ENCODE results near the gene VAT1.
"Not testable (repeated sequence)": the region's sequence is repeated elsewhere in the genome, so short reads cannot be mapped to it uniquely, and the experiment has no call there.

VAT1 gene

GRCh38 chr17:43021741-43022512, at the start of gene VAT1:
TSS of gene VAT1 (minus strand) at chr17:43022385. CDS start at chr17:43022322, 63 bp downstream.
- peak; percentile 46 for DNase-seq

DNA sequence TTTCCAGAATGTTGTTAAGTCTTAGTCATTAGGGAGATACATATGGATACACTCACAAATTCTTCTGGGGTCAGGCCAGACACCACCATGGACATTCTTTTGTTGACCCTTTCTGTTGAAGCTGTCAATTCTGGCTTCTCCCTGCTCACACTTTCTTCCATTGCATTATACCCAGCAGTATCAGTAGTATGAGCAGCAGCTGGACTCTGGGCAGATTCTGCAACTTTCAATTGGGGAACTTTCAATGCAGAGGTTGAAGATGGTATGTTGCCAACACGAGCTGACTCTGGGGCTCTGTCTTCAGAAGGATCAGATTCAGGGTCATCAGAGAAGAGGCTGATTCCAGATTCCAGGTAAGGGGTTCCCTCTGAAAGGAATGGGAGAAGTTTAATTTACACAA, 48.7 kb upstream of the VAT1 start:
- no peak for DNase-seq

DNA sequence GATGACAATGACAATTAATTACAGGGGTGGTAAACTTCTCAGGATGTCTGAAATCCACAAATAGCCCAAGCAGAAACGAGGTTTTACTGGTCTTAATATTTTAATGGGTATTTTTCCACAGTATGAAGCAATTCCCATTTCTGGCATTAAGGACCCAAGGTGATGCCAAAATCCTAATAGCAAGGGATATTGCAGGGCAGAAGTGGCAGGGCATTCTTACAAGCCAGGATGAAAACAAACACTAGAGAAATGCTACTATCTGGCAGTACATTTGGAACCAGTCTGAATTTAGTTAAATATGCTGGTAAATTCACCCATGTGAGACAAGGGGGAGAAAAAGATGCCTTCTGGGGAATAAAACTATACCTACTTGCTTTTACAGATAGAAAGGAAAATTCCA, 48.1 kb upstream of the VAT1 start:
- no peak for DNase-seq

DNA sequence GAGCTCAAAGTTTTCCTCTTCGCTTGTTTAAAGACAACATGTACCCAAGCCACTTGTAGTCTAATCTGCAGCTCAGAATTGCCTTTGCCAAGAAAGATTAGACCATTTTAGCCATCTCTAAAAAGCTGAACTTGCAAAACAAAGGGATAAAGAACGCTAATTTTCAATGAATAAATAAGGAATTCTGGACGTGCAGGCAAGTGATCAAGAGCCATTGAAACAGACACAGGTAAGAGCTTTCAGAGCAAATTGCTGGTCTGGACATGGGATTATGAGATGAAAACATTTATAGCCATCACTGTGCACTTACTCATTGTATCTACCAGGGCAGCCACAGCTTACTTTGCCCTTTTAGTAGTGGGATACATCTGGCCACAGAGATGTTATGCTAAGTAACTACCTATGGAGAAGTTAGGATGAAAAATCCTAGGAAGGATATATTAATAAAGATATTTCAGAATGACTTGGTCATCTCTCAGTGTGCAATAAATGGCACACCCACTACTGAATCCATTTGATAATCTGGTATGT, 47.2 kb upstream of the VAT1 start:
- no peak for DNase-seq

DNA sequence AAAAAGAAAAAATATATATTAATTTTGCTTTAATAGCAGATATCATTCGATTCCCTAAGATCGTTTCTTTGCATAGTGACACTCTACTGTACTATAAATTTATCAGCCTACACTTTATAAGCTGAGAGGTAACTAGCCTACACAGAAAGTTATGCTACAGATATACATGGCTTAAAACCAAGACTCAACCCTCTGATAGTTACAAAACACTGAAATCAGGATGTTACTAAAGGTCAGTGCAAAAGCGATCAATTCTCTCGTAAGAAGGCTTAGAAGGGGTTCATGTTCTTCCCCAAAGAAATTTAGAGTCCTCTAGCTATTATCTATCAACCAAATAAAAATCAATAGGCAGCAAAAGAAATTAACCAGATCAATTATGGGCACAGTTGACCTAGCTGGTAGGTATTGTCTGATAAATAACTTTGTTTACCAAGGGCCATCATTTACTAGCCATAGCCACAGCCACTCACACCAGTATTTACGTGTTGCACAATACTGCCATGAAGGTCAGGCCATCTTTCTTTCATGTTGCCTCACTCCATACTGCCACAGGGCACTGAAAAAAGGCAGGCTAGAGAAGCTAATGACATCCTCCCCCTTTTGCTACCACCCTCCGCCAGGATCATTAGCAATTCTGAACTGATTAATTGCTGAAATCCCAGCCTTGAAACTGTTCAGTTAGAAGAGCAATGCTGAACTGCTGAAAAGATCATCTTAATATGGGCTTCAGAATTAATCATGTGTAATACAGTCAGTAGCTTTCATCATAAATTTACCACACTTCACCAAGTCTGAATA, 46.6 kb upstream of the VAT1 start:
- no peak for DNase-seq

DNA sequence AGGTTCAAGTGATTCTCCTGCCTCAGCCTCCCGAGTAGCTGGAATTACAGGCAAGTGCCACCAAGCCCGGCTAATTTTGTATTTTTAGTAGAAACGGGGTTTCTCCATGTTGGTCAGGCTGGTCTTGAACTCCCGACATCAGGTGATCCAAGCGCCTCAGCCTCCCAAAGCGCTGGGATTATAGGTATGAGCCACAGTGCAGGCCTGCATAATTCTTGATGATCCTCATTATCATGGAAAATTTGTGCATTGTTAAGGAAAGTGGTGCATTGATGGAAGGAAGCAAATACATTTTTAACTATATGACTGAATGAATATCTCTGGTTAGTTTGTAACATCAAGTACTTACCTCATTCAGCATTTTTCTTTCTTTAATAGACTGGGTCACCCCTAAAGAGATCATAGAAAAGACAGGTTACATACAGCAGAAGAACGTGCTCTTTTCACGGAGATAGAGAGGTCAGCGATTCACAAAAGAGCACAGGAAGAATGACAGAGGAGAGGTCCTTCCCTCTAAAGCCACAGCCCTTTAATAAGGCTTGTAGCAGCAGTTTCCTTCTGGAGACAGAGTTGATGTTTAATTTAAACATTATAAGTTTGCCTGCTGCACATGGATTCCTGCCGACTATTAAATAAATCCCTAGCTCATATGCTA, 40.9 kb upstream of the VAT1 start:
- no peak for DNase-seq

GRCh38 chr17:43056051-43056450, 33.9 kb upstream of the VAT1 start:
- DNase-seq = no peak

- not testable (repeated sequence) for DNase-seq
Observed at GRCh38 chr17:43053008-43053407, 30.8 kb upstream of the VAT1 start.

GRCh38 chr17:43051969-43052368, 29.8 kb upstream of the VAT1 start:
- no peak for DNase-seq

- DNase-seq = no peak
Observed at GRCh38 chr17:43044024-43044423, 21.8 kb upstream of the VAT1 start.

DNA sequence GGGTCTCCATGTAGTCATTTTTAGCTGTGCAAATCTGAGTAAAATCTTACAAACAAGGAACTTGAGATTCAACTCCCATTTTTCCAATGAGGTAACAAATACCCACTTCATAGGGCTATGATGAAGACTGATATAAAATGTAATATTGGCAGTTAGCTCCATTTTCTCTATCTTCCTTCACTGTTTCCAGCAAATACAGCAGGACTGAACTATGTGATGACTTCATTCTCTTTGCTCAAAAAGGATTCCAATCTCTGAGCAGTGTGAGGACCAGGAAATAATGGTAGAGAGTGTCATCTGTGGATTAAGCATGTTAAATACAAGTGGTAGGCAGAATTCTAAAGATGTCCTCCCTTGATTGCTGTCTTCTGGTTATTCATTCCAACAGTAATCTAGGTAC, 21.1 kb upstream of the VAT1 start:
- DNase-seq = no peak

GRCh38 chr17:43042025-43042628, 19.9 kb upstream of the VAT1 start:
- DNase-seq = no peak

DNA sequence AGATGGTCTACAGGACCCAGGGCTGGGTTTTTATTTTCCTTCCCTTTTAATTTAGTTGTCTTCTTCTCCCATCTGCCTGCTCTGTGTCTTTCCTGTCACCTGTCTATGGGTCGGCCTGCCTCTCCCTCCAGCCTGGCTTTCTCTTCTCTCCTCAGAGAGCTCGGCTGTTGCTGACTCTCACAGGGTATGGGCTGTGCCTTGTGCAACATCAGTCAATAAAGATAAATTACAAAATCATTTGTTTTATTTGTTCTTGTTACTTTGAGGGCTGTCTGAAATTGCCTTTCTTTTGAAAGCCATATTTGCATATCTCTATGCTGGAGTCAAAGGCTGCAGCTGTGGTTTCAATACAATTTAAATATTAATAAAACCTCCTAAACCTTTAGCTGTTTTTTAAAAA, 18.5 kb upstream of the VAT1 start:
- DNase-seq = no peak

- no peak for DNase-seq
Observed at GRCh38 chr17:43039646-43040045, 17.5 kb upstream of the VAT1 start.

DNA sequence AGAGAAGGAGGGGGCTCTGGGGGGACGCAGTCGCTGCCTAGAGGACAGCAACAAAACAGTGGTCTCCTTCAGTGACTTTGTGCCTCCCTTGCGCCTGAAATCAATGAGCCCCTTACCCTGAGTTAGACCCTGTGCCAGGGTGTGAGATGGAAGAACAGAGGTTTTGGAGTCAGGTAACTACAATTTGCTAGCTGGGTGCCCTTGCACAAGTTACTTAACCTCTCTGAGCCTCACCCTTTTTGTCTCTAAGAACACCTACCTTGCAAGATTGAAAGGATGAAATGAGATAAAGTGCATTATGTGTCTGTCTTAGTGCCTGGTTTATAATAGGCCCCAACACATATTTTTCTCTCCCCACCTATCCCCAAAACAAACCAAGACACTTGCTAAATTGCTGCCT, 12.7 kb upstream of the VAT1 start:
- DNase-seq = no peak

DNA sequence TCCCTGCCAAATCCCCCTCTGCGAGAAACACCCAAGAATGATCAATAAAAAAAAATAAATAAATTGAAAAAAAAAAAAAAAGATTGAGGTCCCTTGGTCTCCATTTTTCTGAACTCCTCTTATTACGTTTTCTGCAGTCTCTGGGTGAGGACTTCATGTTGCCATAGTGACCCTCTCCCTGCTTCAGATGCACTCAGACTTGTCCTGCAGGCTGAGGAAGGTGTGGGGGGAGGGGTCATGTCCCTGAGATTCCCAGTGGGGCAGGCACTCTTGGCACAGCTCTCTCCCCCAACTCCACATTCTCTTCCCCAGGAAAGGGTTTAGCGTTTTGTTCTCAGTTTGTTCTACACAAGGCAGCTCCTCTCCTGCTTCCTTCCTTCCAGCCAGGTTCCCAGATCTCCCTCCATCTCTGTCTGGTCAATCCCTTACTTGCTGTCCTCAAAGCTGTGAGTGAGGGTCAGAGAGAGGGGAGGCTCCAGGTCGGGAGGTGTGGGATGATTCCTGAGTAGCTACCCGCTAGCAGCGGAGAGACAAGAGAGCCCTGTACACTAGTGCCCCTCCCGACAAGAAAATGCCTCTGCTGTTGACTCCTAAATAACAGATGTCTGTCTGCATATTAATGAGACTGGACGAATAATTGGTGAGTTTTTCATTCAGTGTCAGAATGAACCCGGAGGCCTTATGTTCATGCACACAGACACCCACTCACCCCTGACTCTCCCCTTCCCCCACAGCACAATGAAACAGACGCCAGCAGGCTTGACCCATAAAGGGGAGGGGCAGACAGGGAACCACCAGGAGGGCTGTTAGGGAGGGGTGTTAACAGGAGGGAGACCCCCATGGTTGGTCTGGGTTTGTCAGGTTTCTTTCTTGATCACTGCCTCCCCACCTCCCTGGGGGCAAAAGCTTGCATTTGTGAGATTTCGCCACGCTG, 12.0 kb upstream of the VAT1 start:
- DNase-seq = peak; percentile 14

- DNase-seq = no peak
Observed at GRCh38 chr17:43031666-43032065, 9.5 kb upstream of the VAT1 start.

- no peak for DNase-seq
Observed at GRCh38 chr17:43030137-43030767, 8.1 kb upstream of the VAT1 start.

- DNase-seq = no peak
Observed at GRCh38 chr17:43028221-43028861, 6.2 kb upstream of the VAT1 start.

DNA sequence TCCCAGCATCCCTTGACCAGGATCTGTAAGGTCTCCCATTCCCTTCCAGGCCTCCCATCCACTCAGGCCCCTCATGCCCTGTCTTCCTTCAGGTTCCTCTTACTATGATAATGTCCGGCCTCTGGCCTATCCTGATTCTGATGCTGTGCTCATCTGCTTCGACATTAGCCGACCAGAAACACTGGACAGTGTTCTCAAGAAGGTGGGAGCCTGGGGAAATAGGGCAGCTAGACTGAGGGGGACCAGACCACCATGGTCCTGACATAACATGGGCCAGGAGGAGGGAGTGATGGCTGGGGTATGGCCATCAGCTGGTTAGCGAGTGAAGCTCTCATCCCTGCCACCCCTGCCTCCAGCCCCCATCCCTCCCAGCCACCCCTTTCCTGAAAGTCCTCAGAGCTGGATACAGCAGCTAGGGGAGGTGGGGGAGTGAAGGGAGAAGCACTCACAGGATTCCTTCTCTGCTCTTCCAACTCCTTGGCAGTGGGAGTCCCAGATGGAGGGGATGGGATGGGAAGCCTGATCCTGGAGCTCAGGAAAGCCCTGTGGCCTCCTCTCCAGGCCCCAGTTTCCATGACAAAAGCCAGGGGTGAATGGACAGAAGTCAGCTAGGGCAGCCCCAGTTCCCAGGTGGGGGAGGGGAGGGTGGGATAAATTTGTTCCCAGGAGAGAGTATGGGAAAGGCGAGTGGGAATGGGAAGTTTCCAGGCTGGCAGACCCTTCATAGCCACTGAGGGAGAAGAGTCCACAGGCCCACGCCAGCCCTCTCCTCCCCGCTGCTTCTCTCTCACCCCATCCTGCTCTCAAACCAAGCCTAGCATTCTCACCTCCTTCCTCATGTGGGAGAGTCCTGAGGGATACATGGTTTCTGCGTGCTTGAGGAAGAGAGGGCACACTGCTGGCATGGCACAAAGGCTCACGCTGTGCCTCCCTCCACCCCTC, 5.2 kb upstream of the VAT1 start:
- DNase-seq = no peak
